ENCODE measurements around the gene RRBP1.

RRBP1 gene

GRCh38 chr20:17633221-17633849 is 48.7 kb downstream of the RRBP1 start:
- no peak for DNase-seq (ENCODE audit: low read depth)

GRCh38 chr20:17631576-17632319 is 50.3 kb downstream of the RRBP1 start:
- DNase-seq (ENCODE audit: low read depth), result no peak

- DNase-seq (ENCODE audit: low read depth), result no peak
Measured at GRCh38 chr20:17630806-17631195, 51.2 kb downstream of the RRBP1 start.

GRCh38 chr20:17630151-17630805 is 51.8 kb downstream of the RRBP1 start:
- no peak for DNase-seq (ENCODE audit: low read depth)

- no peak for DNase-seq (ENCODE audit: low read depth)
Measured at GRCh38 chr20:17629678-17630089, 52.4 kb downstream of the RRBP1 start.

- DNase-seq (ENCODE audit: low read depth), result no peak
Measured at GRCh38 chr20:17629025-17629424, 53.0 kb downstream of the RRBP1 start.

GRCh38 chr20:17628101-17628841 is 53.8 kb downstream of the RRBP1 start:
- DNase-seq (ENCODE audit: low read depth), result no peak

GRCh38 chr20:17627101-17627955 is 54.7 kb downstream of the RRBP1 start:
- DNase-seq (ENCODE audit: low read depth), result no peak

GRCh38 chr20:17626217-17627007 is 55.6 kb downstream of the RRBP1 start:
- DNase-seq (ENCODE audit: low read depth), result no peak

GRCh38 chr20:17625246-17626051 is 56.6 kb downstream of the RRBP1 start:
- no peak for DNase-seq (ENCODE audit: low read depth)

- no peak for DNase-seq (ENCODE audit: low read depth)
Measured at GRCh38 chr20:17624551-17625245, 57.3 kb downstream of the RRBP1 start.

GRCh38 chr20:17624070-17624469 is 58.0 kb downstream of the RRBP1 start:
- no peak for DNase-seq (ENCODE audit: low read depth)

GRCh38 chr20:17622851-17623508 is 59.1 kb downstream of the RRBP1 start:
- no peak for DNase-seq (ENCODE audit: low read depth)

- DNase-seq (ENCODE audit: low read depth), result no peak
Measured at GRCh38 chr20:17622086-17622850, 59.8 kb downstream of the RRBP1 start.

GRCh38 chr20:17621229-17621968 is 60.6 kb downstream of the RRBP1 start:
- no peak for DNase-seq (ENCODE audit: low read depth)

GRCh38 chr20:17620371-17621228 is 61.4 kb downstream of the RRBP1 start:
- DNase-seq (ENCODE audit: low read depth), result no peak

Measured in stimulated activated CD8-positive, alpha-beta memory T cell treated with anti-CD3 and anti-CD28 coated beads, Interleukin-15, amount 100 ng/mL, for 24 hours (primary cell).